ENCODE data around the gene BNIP3.
"Not testable (repeated sequence)": the region's sequence is repeated elsewhere in the genome, so short reads cannot be mapped to it uniquely, and the experiment has no call there.

BNIP3 gene

DNA sequence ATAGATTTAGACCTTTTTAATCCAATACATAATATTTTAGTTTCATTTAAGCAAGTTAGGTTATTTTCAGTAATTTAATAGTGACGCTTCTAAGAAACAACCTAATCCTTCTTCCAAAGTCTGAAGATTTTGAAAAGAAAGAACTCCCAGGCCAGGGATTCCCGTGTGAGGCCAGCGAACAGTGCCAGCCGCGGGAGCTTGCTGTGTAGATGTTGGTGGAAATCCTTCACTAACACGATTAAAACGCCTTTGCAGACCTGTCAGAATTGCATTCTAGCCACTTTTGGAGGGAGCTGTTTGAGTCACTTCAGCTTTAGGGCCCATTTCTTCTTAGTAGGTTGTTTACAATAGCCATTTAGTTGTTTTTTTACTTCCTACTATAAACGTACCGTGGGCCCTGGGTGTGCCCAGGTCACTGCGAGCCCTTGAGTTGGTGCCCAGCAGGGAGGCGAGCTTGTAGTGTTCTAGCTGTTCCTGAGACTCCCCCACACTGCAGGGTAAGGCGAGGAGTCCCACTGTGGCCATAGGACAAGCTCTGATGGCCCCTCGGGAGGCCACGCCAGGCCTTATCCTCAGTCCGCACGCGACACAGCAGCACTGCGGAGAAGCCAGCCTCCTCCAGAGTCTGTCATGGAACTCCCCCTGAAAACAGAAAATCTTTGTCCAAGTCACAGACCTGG is 48.6 kb downstream of the BNIP3 start:
- DNase-seq (ENCODE audit: extremely low read depth in 1 of 2, low read depth in 1 of 2) = no peak

- DNase-seq (ENCODE audit: extremely low read depth in 1 of 2, low read depth in 1 of 2) = no peak
Measured at GRCh38 chr10:131931981-131932380, 49.7 kb downstream of the BNIP3 start.

DNA sequence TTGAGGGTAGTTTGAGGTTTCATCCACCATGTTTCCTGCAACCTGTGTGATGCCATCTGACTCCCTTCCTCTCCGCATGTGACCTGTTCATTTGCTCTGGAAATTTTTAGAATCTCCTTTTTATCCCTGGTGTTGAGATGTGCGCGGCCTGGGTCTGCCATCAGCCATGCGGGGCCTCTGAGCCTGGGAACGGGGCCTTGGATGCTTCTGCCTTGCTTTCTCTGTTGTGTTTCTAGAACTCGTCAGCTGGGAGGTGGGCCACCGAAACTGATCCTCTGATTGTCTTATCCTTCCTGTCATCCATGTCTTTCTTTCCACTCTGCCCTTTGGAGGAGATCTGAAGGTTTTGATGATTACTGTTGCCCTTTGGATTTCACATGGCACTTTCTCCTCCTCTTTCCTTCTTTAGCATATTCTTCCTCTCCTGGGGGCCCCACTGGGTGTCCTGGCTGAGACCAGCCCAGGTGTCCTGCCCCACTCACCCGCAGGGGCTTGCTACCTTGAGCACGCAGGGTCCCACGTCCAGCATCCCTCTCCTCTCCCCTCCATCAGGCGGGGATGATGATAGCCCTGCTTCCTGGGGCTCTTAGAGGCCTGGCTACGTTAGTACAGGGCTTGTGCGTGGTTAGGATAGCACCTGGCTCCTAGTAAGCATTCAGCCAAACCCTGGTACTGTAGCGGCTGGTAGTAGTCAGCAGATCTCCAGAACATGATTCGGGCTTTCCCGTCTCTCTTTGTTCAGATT is 51.0 kb downstream of the BNIP3 start:
- no peak for DNase-seq (ENCODE audit: extremely low read depth in 1 of 2, low read depth in 1 of 2)

DNA sequence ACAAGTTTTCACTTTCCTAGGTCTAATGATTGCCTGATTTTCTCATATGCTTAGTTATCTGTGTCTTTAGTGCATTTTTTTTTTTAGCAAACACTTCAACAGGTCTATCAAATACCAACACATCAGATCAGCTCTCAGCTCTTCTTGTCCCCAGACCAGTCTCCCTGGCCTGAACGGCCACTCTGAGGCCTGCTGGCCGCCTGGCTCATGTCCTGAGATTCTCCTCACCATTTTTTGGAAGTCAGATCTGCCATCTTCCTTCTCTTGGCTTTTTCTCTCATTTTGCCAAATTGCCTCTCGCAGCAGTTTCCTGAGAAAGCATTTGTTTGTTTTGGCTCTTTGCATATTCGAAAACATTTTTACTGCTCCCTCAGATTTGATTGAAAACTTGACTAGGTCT is 51.6 kb downstream of the BNIP3 start:
- DNase-seq (ENCODE audit: extremely low read depth in 1 of 2, low read depth in 1 of 2) = no peak

GRCh38 chr10:131929122-131929845 is 52.4 kb downstream of the BNIP3 start:
- DNase-seq (ENCODE audit: extremely low read depth in 1 of 2, low read depth in 1 of 2) = no peak

GRCh38 chr10:131928248-131929095 is 53.3 kb downstream of the BNIP3 start:
- peak; percentile 47 to 67 for DNase-seq (ENCODE audit: extremely low read depth in 1 of 2, low read depth in 1 of 2)

DNA sequence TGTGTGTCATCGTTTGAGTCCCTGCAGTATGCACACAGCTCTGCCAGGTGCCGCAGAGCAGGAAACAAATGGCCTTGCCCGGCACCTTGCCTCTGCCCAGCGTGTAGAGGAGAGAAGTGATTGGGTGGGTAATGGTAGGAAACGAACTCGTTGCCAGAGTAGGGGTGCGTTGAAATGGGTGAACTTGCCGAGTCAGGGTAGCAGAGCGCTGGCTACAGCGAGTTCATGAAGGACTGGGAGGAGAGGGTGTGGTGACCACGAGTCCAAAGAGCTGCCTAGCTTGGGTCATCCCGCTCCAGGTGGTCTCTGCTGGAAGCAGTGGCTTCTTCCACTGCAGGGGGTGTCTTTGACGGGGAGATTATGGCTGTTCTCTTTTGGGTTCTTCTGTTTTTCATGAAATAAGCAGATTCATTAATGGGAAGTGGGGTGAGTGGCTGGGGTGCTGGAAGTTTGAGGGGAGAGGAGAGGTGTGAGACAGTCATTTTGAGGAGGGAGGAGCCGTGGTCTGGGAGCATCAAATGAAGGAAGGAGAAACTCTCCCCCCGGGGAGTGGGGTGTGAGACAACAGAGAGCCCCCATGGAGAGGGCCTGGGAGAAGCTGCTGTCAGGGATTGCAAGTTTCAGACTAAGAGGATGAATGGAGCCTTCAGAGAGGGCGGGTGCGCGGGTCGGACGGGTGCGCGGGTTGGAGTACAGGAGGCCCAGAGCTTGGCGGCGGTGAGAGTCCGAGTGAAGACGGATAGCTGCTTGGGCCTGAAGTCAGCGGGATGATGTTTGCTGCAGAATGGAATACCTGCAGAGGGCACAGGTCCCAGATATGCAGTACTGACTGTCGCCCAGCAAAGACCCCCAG is 54.8 kb downstream of the BNIP3 start:
- no peak for DNase-seq (ENCODE audit: extremely low read depth in 1 of 2, low read depth in 1 of 2)

DNA sequence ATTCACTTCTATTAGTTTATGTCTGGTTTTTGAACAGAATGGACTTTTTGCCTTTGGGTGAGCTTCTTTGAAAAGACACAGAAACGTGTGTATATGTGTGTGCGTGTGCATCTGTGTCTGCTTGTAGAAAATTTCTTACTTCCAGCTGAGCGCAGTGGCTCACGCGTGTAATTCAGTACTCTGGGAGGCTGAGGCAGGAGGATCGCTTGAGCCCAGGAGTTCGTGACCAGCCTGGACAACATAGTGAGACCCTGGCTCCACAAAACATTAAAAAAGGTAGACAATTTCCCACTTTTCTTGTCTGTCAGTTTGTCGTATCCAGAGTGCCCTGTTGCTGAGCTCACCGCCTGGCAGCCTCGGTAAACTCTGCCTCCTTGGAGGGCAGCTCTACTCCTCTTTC is 55.5 kb downstream of the BNIP3 start:
- DNase-seq (ENCODE audit: extremely low read depth in 1 of 2, low read depth in 1 of 2) = no peak

DNA sequence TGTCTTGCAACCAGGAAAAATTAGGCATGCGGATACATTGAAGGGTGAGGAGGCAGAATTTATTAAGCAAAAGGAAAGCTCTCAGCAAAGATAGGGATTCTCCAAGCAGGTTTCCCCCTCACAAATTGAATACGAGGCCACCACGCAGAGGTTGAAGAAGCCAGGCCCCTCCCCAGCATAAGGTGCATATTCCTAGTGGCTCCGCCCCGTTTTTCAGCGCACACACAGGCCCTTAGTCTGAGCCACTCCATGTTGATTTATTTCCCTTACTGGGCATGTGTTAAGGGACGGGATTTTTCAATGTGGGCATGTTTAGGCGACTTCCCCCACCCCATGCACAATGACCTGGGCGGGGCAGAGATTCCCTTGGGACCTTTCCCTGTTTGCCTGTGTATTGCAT is 56.0 kb downstream of the BNIP3 start:
- DNase-seq (ENCODE audit: extremely low read depth in 1 of 2, low read depth in 1 of 2) = no peak

GRCh38 chr10:131925011-131925649 is 56.6 kb downstream of the BNIP3 start:
- DNase-seq (ENCODE audit: extremely low read depth in 1 of 2, low read depth in 1 of 2) = no peak

- no peak for DNase-seq (ENCODE audit: extremely low read depth in 1 of 2, low read depth in 1 of 2)
Measured at GRCh38 chr10:131923038-131923756, 58.5 kb downstream of the BNIP3 start.

DNA sequence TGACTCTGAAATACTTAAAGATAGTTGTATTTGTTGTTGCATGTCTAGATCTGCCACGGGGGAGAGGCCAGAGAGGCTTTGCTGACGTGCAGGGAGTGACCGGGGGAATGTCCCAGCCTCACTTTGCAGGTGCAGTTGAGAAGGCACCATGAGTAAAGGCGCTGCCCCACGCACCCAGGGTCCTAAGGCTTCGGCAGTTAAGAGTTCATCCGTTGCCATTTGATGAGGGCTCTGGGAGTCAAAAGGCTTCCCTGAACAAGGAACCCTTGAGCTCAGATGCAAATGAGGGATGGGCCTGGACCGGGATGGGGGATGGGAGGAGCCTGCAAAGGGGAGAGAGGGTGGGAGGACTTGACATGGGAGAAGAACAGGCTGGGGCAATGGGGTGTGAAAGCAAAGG is 60.5 kb downstream of the BNIP3 start:
- no peak for DNase-seq (ENCODE audit: extremely low read depth in 1 of 2, low read depth in 1 of 2)

DNA sequence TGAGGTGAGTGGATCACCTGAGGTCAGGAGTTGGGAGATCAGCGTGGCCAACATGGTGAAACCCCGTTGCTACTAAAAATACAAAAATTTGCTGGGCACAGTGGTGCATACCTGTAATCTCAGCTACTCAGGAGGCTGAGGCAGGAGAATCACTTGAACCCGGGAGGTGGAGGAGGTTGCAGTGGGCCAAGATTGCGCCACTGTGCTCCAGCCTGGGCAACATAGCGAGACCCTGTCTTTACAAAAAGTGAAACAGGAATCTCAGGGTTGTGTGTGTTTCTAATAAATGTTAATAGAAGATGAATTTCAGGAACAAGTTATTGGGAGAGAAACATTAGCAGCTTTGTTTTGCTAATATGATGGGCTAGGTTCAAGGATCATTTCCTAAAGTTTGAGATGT is 61.0 kb downstream of the BNIP3 start:
- no peak for DNase-seq (ENCODE audit: extremely low read depth in 1 of 2, low read depth in 1 of 2)

DNA sequence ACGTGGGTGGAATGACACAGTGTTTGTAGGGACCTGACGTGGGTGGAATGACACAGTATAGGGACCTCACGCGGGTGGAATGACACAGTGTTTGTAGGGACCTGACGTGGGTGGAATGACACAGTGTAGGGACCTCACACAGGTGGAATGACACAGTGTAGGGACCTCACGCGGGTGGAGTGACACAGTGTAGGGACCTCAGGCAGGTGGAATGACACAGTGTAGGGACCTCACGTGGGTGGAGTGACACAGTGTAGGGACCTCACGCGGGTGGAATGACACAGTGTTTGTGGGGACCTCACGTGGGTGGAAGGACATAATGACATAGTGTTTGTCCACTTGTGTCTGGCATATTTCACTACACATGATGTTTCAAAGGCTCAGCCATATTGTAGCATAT is 61.6 kb downstream of the BNIP3 start:
- no peak for DNase-seq (ENCODE audit: extremely low read depth in 1 of 2, low read depth in 1 of 2)

- DNase-seq (ENCODE audit: extremely low read depth in 1 of 2, low read depth in 1 of 2) = not testable (repeated sequence)
Measured at GRCh38 chr10:131919461-131919860, 62.3 kb downstream of the BNIP3 start.
